ENCODE data around the gene CDH13. TPM values are rescaled to one million over a fixed set of nuclear protein-coding genes. Genes with fewer than 3 reads are reported as not detected.

Gene CDH13
- total RNA-seq, 1 donor from 2014 or later: 20.9 TPM

- H3K36me3 ChIP-seq (ENCODE audit: control insufficient read depth in 3 of 3, insufficient read depth in 3 of 3, low read length in 3 of 3): no peaks in the 10 kb centered on the region
- no peaks in the 10 kb centered on the region for H3K9me3 ChIP-seq (ENCODE audit: control insufficient read depth in 3 of 3, low read length in 3 of 3)
- no peaks in the 10 kb centered on the region for H3K4me1 ChIP-seq (ENCODE audit: control insufficient read depth in 3 of 3, insufficient read depth in 3 of 3, low read length in 3 of 3)
- no peaks in the 10 kb centered on the region for H3K27me3 ChIP-seq (ENCODE audit: control insufficient read depth in 3 of 3, insufficient read depth in 3 of 3, low read length in 3 of 3)
- no peak overlapping the region for H3K4me3 ChIP-seq (ENCODE audit: low read length in 3 of 3)
- H3K27ac ChIP-seq (ENCODE audit: low read depth, low read length): no peak overlapping the region
- no peak overlapping the region for H3K9ac ChIP-seq (ENCODE audit: low read depth in 1 of 3, low read length in 3 of 3)
These were observed 738.4 kb downstream of the CDH13 start for GRCh38 chr16:83365166-83365565.

GRCh38 chr16:83366228-83366627, 739.5 kb downstream of the CDH13 start:
- H3K27me3 ChIP-seq (ENCODE audit: control insufficient read depth in 3 of 3, insufficient read depth in 3 of 3, low read length in 3 of 3): no peaks in the 10 kb centered on the region
- no peak overlapping the region for H3K27ac ChIP-seq (ENCODE audit: low read depth, low read length)
- H3K36me3 ChIP-seq (ENCODE audit: control insufficient read depth in 3 of 3, insufficient read depth in 3 of 3, low read length in 3 of 3): no peaks in the 10 kb centered on the region
- H3K4me3 ChIP-seq (ENCODE audit: low read length in 3 of 3): no peak overlapping the region
- no peaks in the 10 kb centered on the region for H3K9me3 ChIP-seq (ENCODE audit: control insufficient read depth in 3 of 3, low read length in 3 of 3)
- H3K9ac ChIP-seq (ENCODE audit: low read depth in 1 of 3, low read length in 3 of 3): no peak overlapping the region
- no peaks in the 10 kb centered on the region for H3K4me1 ChIP-seq (ENCODE audit: control insufficient read depth in 3 of 3, insufficient read depth in 3 of 3, low read length in 3 of 3)

DNA sequence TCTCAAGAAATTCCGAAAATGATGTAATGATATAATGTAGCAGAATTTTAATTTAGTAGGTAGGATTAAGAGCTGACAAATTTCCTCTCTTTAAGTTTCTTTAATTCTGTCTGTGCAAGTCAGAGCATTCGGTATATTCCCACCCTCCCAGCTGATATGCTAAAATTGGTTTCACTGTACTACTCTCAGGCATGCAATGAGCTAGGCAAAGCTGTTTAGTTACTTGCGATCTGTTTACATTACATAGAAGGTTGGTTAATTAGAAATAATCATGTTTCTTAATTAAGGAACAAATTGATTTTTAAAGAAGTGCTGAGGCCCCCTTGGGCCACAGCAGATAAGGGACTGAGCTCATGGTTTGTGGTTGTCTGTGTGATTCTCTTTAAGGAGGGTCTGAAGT, 748.2 kb downstream of the CDH13 start:
- no peak overlapping the region for H3K9ac ChIP-seq (ENCODE audit: low read depth in 1 of 3, low read length in 3 of 3)
- H3K9me3 ChIP-seq (ENCODE audit: control insufficient read depth in 3 of 3, low read length in 3 of 3): no peaks in the 10 kb centered on the region
- no peaks in the 10 kb centered on the region for H3K4me1 ChIP-seq (ENCODE audit: control insufficient read depth in 3 of 3, insufficient read depth in 3 of 3, low read length in 3 of 3)
- no peaks in the 10 kb centered on the region for H3K36me3 ChIP-seq (ENCODE audit: control insufficient read depth in 3 of 3, insufficient read depth in 3 of 3, low read length in 3 of 3)
- no peak overlapping the region for H3K4me3 ChIP-seq (ENCODE audit: low read length in 3 of 3)
- no peaks in the 10 kb centered on the region for H3K27me3 ChIP-seq (ENCODE audit: control insufficient read depth in 3 of 3, insufficient read depth in 3 of 3, low read length in 3 of 3)
- H3K27ac ChIP-seq (ENCODE audit: low read depth, low read length): no peak overlapping the region

GRCh38 chr16:83389751-83390150, 763.0 kb downstream of the CDH13 start:
- Histone ChIP-seq H3K36me3 (ENCODE audit: control insufficient read depth in 3 of 3, insufficient read depth in 3 of 3, low read length in 3 of 3) (no peaks in the 10 kb centered on the region), H3K4me3 (ENCODE audit: low read length in 3 of 3) (no peak overlapping the region), H3K9me3 (ENCODE audit: control insufficient read depth in 3 of 3, low read length in 3 of 3) (no peaks in the 10 kb centered on the region), H3K4me1 (ENCODE audit: control insufficient read depth in 3 of 3, insufficient read depth in 3 of 3, low read length in 3 of 3) (no peaks in the 10 kb centered on the region), H3K27ac (ENCODE audit: low read depth, low read length) (no peak overlapping the region), H3K9ac (ENCODE audit: low read depth in 1 of 3, low read length in 3 of 3) (no peak overlapping the region), H3K27me3 (ENCODE audit: control insufficient read depth in 3 of 3, insufficient read depth in 3 of 3, low read length in 3 of 3) (no peaks in the 10 kb centered on the region)

DNA sequence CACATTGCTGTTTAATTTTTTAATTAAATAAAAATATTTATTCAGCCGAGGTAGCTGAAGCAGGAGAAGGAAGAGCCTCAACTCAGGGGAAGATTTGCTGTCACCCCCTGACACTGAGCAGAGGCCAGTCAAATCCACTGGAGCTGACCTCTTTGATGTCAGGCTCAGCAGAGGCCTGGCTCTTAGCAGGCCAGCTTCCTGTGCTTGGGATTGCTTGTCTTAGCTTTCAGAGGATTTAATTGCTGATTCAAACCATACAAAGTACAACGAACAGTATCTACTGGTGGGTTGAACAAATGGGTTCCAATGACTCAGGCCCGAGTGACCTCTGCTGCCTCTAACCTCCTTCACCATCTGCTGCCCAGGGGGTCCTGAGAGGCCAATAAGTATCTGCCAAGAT, 764.0 kb downstream of the CDH13 start:
- no peaks in the 10 kb centered on the region for H3K4me1 ChIP-seq (ENCODE audit: control insufficient read depth in 3 of 3, insufficient read depth in 3 of 3, low read length in 3 of 3)
- H3K36me3 ChIP-seq (ENCODE audit: control insufficient read depth in 3 of 3, insufficient read depth in 3 of 3, low read length in 3 of 3): no peaks in the 10 kb centered on the region
- no peak overlapping the region for H3K4me3 ChIP-seq (ENCODE audit: low read length in 3 of 3)
- no peak overlapping the region for H3K9ac ChIP-seq (ENCODE audit: low read depth in 1 of 3, low read length in 3 of 3)
- H3K9me3 ChIP-seq (ENCODE audit: control insufficient read depth in 3 of 3, low read length in 3 of 3): no peaks in the 10 kb centered on the region
- H3K27me3 ChIP-seq (ENCODE audit: control insufficient read depth in 3 of 3, insufficient read depth in 3 of 3, low read length in 3 of 3): no peaks in the 10 kb centered on the region
- no peak overlapping the region for H3K27ac ChIP-seq (ENCODE audit: low read depth, low read length)

DNA sequence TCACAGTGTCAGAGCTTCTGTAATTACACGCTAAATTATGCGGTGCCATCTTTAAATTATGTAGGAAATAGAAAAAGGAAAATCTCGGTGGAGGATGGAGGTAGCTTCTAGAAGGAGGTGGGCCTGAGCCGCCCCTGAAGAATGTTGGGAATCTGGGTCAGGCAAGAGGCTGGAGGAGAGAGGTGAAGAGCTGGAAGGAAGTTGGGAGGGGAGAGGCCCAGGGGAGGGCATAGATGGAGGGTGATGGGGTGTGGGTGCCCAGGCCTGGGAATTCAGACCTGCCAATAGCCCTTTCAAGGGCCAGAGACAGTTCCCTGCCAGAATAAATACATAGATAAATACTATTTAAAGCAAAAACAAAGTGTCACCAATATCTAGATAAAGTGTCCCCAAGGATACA, 766.0 kb downstream of the CDH13 start:
- H3K36me3 ChIP-seq (ENCODE audit: control insufficient read depth in 3 of 3, insufficient read depth in 3 of 3, low read length in 3 of 3): no peaks in the 10 kb centered on the region
- no peak overlapping the region for H3K4me3 ChIP-seq (ENCODE audit: low read length in 3 of 3)
- peaks cover 0 to 9% (median 0%) of the 10 kb centered on the region in 3 donors for H3K4me1 ChIP-seq (ENCODE audit: control insufficient read depth in 3 of 3, insufficient read depth in 3 of 3, low read length in 3 of 3)
- no peak overlapping the region for H3K9ac ChIP-seq (ENCODE audit: low read depth in 1 of 3, low read length in 3 of 3)
- H3K9me3 ChIP-seq (ENCODE audit: control insufficient read depth in 3 of 3, low read length in 3 of 3): no peaks in the 10 kb centered on the region
- H3K27me3 ChIP-seq (ENCODE audit: control insufficient read depth in 3 of 3, insufficient read depth in 3 of 3, low read length in 3 of 3): no peaks in the 10 kb centered on the region
- H3K27ac ChIP-seq (ENCODE audit: low read depth, low read length): no peak overlapping the region

DNA sequence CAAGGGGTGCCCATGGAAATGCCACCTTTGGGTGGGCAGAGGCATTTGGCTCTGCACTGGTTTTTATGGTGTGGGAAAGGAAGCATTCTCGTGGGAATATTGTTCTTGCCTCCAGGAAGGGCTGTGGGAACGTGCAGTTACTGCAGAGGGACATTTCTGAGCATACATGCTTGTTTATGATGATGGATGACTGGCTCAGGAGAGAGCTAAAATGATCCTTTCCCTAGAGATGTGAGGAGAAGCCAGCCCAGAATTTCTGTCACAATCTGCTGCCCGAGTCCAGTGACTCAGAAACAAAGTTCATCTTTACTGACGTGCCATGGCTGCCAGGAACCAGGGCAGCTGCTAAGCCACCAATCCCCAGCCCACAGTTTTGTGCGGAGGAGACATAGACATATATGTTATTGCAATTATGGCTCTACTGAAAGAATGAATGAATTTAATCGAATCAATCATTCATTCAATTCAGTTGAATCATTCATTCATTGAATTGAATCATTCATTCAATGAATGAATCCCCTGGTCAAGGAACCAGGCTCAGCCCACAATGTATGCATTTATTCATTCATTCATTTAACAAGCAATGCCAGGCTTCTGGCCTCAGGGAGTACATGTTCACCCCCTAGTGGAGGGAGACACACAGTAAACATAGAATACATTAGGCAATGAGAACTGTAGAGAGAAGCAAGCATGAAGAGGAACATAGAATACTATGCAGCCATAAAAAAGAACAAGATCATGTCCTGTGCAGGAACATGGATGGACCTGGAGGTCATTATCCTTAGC, 766.6 kb downstream of the CDH13 start:
- Histone ChIP-seq H3K36me3 (ENCODE audit: control insufficient read depth in 3 of 3, insufficient read depth in 3 of 3, low read length in 3 of 3) (no peaks in the 10 kb centered on the region), H3K27ac (ENCODE audit: low read depth, low read length) (no peak overlapping the region), H3K9ac (ENCODE audit: low read depth in 1 of 3, low read length in 3 of 3) (no peak overlapping the region), H3K27me3 (ENCODE audit: control insufficient read depth in 3 of 3, insufficient read depth in 3 of 3, low read length in 3 of 3) (no peaks in the 10 kb centered on the region), H3K9me3 (ENCODE audit: control insufficient read depth in 3 of 3, low read length in 3 of 3) (no peaks in the 10 kb centered on the region), H3K4me1 (ENCODE audit: control insufficient read depth in 3 of 3, insufficient read depth in 3 of 3, low read length in 3 of 3) (peaks cover 0 to 13% (median 0%) of the 10 kb centered on the region in 3 donors), H3K4me3 (ENCODE audit: low read length in 3 of 3) (no peak overlapping the region)

GRCh38 chr16:83397601-83398291, 771.0 kb downstream of the CDH13 start:
- Histone ChIP-seq H3K9ac (ENCODE audit: low read depth in 1 of 3, low read length in 3 of 3) (no peak overlapping the region), H3K27me3 (ENCODE audit: control insufficient read depth in 3 of 3, insufficient read depth in 3 of 3, low read length in 3 of 3) (no peaks in the 10 kb centered on the region), H3K4me1 (ENCODE audit: control insufficient read depth in 3 of 3, insufficient read depth in 3 of 3, low read length in 3 of 3) (peaks cover 0 to 18% (median 0%) of the 10 kb centered on the region in 3 donors), H3K4me3 (ENCODE audit: low read length in 3 of 3) (no peak overlapping the region), H3K27ac (ENCODE audit: low read depth, low read length) (no peak overlapping the region), H3K9me3 (ENCODE audit: control insufficient read depth in 3 of 3, low read length in 3 of 3) (no peaks in the 10 kb centered on the region), H3K36me3 (ENCODE audit: control insufficient read depth in 3 of 3, insufficient read depth in 3 of 3, low read length in 3 of 3) (no peaks in the 10 kb centered on the region)

- Histone ChIP-seq H3K9ac (ENCODE audit: low read depth in 1 of 3, low read length in 3 of 3) (no peak overlapping the region), H3K4me1 (ENCODE audit: control insufficient read depth in 3 of 3, insufficient read depth in 3 of 3, low read length in 3 of 3) (peaks cover 0 to 18% (median 0%) of the 10 kb centered on the region in 3 donors), H3K27ac (ENCODE audit: low read depth, low read length) (no peak overlapping the region), H3K36me3 (ENCODE audit: control insufficient read depth in 3 of 3, insufficient read depth in 3 of 3, low read length in 3 of 3) (no peaks in the 10 kb centered on the region), H3K9me3 (ENCODE audit: control insufficient read depth in 3 of 3, low read length in 3 of 3) (no peaks in the 10 kb centered on the region), H3K27me3 (ENCODE audit: control insufficient read depth in 3 of 3, insufficient read depth in 3 of 3, low read length in 3 of 3) (no peaks in the 10 kb centered on the region), H3K4me3 (ENCODE audit: low read length in 3 of 3) (no peak overlapping the region)
These were observed 773.5 kb downstream of the CDH13 start for GRCh38 chr16:83400234-83400633.

DNA sequence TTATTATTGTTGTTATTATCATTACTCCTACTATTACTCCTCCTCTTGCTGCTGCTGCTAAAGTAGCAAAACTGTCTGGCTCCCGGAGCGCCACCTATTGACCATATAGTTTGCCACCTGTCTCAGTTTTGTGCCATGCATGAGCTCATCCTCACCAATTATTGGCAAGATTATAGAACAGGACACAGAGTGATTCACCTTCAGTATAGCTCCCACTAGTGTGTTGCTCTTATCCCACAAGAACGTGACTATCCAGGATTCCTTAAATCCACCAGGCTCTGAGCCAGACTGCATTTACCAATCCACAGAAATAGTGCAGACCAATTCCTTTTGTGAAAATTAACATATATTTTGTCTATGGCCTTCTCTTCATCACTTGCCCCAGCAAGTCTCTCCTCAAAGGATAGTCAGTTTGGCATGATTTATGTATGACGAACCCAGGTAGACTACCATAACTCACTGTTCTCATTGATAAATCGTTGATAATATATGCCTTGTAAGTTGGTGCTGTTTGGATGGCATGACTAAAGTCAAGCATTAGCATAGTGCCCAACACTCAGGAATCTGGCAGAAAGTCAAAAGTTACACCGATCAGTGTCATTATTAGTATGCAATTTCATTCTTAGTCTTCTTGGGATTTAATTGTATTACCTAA, 775.5 kb downstream of the CDH13 start:
- no peaks in the 10 kb centered on the region for H3K27me3 ChIP-seq (ENCODE audit: control insufficient read depth in 3 of 3, insufficient read depth in 3 of 3, low read length in 3 of 3)
- H3K4me1 ChIP-seq (ENCODE audit: control insufficient read depth in 3 of 3, insufficient read depth in 3 of 3, low read length in 3 of 3): peaks cover 0 to 9% (median 0%) of the 10 kb centered on the region in 3 donors
- no peak overlapping the region for H3K4me3 ChIP-seq (ENCODE audit: low read length in 3 of 3)
- no peak overlapping the region for H3K27ac ChIP-seq (ENCODE audit: low read depth, low read length)
- no peak overlapping the region for H3K9ac ChIP-seq (ENCODE audit: low read depth in 1 of 3, low read length in 3 of 3)
- H3K36me3 ChIP-seq (ENCODE audit: control insufficient read depth in 3 of 3, insufficient read depth in 3 of 3, low read length in 3 of 3): no peaks in the 10 kb centered on the region
- H3K9me3 ChIP-seq (ENCODE audit: control insufficient read depth in 3 of 3, low read length in 3 of 3): no peaks in the 10 kb centered on the region

All from skeletal muscle tissue (tissue), 4 donors.